GM13976 (cell line): Measurements from ENCODE around the gene IGLL5.

ENCODE experiments used
- DNase-seq: peaks from one replicate; pipeline ENCODE4 v3.0.0; 2012; ENCODE audit warnings: low spot score
- CTCF ChIP-seq: IDR thresholded peaks from 2 replicates; pipeline ENCODE4 v1.5.1; 2012; ENCODE audit warnings: borderline replicate concordance, mild to moderate bottlenecking; ENCODE audit not compliant: insufficient read depth; ENCODE audit errors: extremely low read depth, missing control alignments, control extremely low read depth
- in situ Hi-C: fragments of 300-500 bp; cut with MboI; formaldehyde crosslinking; loops from one replicate; pipeline ENCODE4 v1.12.0; 2022; ENCODE audit warnings: low sequenced_read_pairs, mixed read lengths, inconsistent platforms; ENCODE audit not compliant: unreplicated experiment

IGLL5 gene

GRCh38 chr22:22908941-22909604 is 21.5 kb downstream of the IGLL5 start:
- TF ChIP-seq CTCF, result no peak
- no peak for DNase-seq
- in situ Hi-C loops, result no loop called here

DNA sequence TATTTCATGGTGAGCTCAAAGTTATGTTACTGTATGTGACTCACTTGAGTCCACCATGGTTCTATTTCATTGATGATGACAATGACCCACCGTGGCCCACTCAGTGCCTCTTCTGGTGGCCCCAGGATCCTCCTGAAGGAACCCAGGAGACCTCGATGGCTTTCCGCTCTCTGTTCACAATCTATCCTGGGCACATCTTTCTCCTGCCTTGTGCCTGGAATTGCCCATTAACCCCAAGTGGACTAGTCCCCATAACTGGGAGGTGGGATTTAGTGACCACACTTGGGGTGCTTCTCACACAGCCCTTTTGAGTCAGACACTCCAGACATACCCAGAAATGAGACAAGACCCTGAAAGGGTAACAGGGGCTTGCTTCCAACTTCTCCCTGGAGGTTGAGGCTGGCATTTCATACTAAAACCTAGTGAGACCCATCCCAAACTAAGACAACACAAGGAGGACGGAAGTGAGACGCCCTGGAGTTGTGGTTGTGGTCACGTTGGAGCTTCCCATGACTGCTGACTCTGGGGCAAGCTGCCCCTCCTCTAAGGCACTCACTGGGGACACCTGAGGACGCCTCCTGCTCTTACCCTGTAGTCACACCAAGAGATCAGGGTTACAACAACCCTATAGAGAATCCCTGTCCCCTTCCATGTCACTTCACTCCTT is 22.1 kb downstream of the IGLL5 start:
- DNase-seq, result no peak
- in situ Hi-C loops, result no loop called here

DNA sequence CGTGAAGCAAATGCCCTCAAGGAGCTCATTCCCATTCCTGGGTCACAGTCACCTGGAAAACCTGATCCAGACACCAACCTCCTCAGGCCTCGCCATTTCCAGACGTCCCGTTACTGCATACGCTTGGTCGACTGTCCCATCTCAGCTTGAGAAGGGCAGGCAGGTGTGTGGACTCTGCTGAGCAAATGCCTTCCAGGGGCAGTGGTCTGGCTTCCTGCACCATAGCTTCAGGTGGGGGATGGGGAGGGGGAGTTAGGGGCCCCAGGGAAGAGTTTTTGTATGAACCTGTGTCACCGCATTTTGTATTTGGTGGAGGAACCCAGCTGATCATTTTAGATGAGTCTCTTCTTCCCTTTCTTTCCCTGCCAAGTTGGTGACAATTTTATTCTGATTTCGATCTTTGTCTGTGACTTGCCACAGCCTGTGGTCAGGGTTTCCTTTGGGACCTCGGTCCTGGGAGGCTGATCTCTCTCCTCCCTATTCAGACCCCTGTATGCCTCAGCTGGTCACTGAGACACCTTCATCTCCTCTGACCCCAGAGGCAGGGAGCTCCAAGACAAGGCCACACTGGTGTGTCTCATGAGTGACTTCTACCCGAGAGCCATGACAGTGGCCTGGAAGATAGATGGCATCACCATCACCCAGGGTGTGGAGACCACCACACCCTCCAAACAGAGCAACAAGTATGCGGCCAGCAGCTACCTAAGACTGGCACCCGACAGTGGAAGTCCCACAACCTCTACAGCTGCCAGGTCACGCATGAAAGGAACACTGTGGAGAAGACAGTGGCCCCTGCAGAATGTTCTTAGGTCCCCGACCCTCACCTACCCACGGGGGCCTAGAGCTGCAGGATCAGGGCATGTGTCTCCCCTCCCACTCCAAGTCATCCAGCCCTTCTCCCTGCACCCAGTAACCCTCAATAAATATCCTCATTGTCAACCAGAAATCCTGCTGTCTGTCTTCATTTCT is 22.9 kb downstream of the IGLL5 start:
- no peak for DNase-seq
- in situ Hi-C loops, result no loop called here
- no peak for TF ChIP-seq CTCF

More for the DNA sequence above, 22.1 kb downstream of the IGLL5 start:
- TF ChIP-seq CTCF, result no peak

DNA sequence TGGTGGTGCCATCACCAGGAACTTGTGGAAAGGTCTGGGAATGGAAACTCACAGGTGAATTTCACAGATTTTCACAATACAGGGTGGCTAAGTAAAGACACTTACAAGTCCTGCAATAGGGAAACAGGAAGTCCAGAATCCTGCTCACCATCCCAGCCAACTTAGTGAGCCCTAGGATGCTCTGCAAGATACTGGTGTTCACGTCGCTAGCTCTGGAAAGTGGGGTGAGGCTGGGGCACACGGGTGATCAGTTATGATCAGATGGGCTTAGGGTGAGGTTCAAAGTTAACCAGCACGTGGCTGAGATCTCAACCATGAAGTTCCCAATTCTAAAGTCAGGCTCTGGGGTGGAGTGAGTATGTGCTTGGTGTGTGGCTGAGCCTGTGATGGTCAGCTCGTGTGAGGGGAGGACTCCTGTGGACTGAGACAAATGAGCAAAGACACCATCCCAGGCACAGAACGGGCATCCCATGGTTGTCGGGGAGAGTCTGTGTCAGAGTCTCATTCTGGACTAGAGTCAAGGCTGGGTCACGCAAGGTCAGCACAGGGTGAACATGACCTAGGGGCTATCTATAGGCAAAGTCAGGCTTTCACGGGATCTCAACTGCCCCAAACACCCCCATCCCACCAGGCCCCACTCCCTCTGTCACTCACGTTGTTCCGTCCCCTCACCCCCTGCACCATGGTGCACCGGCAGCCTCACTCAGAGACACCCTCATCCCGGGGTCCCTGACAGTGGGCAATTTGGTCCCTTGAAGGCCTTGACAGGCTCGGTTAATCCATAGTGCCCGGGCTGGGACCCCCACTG is 23.9 kb downstream of the IGLL5 start:
- in situ Hi-C loops, result no loop called here
- TF ChIP-seq CTCF, result no peak
- no peak for DNase-seq

DNA sequence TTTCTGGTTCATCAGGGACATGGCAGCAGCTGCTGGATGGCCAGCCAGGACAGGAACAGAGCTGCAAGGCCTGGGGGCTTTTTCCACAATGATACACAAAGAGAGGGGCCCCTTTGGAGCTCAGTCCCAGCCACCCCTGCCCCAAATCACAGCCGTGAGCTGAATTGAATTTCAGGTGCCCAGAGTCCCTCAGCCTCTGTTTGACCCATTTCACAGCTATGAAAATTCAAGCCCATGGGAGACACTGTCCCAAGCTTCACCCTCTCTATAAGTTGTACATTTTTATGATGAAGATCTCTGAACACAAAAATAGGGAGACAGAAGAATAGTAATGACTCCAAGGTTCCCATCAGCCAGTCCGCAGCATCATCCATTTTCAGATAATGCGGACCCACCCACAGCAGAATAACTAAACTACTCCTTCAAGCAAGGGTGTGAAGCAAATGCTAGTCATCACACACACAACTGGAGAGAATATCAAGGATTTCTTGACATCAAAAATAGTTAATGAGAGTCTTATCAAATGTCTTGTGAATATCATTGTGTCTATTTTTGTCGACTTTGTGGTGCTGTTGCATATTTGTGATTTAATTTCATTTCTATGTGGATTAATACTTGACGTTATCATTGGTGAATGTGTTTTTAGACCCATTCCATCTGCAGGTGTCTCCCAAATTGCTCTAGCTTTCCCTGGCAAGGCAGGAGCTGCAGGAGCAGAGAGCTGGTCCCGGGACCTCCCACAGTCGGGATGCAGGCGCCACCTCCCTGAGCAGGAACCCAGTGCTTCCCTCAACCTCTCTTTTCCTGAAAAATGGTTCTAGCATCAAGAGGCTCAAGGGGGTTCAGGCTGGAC is 24.7 kb downstream of the IGLL5 start:
- TF ChIP-seq CTCF, result no peak
- in situ Hi-C loops, result no loop called here
- DNase-seq, result no peak
